Suppressor macrophage treated with lipopolysaccharide for 1 hour (primary cell): ENCODE data around the gene PTPRN2.
"Not testable (repeated sequence)": the region's sequence is repeated elsewhere in the genome, so short reads cannot be mapped to it uniquely, and the experiment has no call there.

ENCODE experiments used
- DNase-seq, 3 donors: peaks; one replicate each; pipeline ENCODE4 v3.0.0-alpha.2; 2020 to 2022

The PTPRN2 gene

DNA sequence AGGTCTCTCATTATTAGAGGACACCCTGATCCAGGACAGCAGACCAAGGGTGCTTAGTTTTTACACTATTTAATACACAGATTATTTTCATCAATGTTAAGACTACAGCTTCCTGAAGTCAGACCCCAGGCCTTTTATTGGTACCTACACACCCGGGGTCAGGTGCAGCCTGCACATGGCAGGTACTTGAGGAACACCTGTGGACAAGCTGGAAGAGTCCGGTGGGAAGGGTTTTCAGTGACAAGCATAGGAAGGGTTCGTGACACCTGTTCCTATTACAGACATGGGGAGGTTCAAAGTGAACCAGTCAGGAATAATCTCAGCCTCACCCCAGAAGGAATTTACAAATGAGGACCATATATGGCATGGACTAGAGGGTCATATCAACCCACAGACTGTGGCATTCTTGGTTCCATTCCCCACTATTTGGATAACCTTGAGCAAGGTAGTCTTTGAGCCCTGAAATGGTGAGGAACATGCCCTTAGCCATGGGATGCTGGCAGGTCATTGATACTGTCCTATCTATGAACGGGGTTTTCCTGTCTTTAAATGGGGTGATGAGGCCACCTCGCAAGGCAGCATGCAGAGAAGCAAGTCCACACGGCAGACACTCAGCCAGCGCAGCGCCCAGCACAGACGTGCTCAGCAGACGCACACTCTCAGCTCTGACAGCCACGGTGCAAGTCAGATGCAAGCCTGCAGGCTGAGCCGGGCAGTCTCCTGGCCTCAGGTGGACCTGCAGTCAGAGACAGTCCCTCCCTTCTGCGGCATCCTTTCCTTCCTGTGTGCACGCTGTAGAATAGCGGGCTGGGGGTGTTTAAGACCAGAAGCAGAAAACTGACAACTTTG is 624.9 kb downstream of the PTPRN2 start:
- DNase-seq: no peak

DNA sequence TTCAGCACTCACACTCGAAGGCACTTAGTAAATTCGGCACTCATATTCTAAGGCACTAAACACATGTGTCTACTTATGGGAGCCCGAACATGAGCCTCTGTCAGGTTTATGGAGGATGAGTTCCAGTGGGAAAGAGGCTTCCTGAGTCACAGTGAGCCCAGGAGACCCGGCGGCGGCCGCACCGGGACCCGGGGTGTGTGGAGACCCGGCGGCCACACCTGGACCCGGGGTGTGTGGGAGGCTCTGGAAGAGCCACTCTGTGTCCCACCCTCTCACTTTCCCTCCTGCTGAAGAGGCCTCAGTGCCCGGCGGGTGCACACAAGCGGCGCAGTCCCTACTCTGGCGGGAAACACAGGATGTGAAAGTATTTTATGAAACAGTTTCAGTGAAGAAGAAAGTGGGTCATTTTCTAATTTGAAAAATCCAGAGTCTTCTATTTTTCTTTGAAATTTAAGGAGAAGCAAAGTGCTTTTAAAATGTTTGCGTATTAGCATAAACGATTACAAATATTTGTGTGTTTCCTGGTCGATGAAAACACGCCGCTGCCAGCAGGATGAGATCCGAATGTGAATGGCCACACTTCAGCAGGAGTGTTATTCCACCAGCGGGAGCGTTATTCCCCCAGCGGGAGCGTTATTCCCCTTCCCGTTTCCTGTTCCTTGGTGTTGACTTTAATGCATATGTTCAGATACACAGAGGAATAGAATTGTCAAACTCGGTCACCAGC is 625.7 kb downstream of the PTPRN2 start:
- DNase-seq: no peak

DNA sequence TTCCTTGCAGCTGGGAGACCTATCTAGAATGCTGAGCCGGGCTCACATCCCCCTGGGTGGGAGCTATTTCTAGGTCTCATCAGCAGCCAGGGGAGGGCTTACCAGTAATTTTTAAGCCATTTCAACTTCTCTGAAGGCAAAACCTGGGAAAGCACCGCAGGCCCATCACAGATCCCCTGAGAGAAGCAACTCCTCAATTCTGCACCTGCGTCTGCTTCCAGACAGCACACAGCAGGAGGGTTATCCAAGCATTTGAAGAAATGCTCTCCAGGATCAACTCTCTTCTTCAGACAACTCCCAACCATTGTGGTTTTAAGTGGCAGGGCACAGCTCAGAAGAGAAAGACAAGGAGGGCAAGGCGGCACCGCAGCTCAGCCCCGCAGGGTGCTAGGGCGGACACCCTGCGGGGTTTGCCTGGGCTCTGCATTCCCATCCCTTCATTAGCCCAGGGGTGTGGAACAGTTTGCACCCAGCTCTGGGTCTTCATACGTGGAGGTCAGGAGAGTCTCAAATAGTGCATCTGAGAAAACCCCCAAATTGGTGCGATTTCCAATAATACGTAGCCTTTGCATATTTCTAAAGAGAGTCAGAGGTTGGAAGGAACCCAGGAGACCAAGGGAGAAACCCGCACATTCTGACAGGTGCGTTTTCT is 632.1 kb downstream of the PTPRN2 start:
- DNase-seq: no peak

DNA sequence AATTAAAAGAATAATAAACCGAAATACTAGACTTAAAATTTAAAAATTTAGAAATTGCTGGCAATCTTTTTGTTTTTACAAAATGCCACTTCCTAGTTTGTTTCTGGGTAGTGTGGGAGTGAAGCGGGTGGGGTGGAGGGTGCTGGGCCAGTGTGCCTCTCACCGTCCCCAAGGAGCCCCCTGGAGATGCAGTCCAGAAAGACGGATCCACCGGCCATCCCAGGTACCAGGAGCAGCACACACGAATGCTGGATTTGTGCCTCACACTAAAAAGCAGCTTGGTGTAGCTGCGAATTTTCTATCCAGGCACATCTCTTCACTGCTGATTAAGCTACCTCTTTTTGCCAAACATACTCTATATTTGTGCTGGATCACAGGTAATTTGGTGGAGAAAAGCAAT is 632.7 kb downstream of the PTPRN2 start:
- DNase-seq: no peak

DNA sequence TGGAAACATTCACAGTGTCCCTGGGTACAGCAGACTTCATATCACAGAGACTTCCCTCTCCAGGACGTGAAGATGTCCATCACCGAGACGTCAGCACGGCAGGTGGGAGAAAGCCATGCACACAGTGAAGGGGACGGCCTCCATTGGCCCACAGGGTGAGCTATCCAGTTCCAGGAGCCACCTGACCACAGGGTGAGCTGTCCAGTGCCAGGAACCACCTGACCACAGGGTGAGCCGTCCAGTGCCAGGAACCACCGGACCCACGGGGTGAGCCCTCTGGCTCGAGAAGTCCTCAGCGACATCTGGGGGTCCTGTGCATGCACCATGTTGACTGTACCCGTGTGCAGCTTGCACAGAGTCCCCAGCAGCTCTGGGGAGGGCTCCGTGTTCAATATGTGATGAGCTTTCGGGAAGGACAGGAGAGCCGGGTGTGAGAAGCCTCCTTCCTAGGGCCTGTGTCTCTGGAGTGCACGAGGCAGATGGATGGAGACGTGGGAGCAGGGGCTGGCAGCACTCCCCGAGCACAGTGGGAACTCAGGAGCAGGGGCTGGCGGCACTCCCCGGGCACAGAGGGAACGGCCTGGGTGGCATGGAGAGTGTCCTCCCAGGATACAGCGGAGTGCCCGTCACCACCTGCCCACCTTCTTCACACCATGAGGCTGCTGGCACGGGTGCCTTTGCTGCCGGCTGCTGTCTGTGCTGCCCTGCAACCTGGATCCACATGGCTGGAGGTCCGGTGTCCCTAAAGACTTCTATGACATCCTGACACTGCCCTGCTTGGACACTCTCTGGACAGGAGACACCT is 634.6 kb downstream of the PTPRN2 start:
- no peak for DNase-seq

DNA sequence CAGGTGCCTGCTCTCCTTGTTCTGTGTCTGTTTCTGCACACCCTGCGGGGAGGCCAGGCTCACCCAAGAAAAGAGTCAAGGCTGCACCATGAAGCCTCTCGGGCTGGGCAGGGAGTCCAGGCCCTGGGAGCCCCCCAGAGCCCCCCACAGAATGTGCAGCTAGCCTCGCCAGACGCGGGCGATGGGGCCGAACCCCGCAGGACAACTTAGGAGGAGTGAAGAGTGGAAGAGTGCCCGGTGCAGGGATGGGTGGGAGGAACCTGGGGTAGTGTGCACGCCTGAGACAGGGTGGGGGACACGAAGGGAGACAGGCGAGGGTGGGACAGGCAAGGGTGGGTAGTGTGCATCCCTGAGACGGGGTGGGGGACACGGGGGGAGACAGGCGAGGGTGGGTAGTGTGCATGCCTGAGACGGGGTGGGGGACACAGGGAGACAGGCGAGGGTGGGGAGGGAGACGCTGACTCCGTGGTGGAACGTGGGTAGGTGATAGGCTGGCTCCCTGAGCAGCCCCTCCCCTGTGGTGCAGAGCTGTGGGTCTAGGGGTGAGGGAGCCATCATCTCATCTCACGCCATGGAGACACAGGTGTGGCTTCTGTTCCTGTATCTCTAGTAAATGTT is 635.5 kb downstream of the PTPRN2 start:
- no peak for DNase-seq

DNA sequence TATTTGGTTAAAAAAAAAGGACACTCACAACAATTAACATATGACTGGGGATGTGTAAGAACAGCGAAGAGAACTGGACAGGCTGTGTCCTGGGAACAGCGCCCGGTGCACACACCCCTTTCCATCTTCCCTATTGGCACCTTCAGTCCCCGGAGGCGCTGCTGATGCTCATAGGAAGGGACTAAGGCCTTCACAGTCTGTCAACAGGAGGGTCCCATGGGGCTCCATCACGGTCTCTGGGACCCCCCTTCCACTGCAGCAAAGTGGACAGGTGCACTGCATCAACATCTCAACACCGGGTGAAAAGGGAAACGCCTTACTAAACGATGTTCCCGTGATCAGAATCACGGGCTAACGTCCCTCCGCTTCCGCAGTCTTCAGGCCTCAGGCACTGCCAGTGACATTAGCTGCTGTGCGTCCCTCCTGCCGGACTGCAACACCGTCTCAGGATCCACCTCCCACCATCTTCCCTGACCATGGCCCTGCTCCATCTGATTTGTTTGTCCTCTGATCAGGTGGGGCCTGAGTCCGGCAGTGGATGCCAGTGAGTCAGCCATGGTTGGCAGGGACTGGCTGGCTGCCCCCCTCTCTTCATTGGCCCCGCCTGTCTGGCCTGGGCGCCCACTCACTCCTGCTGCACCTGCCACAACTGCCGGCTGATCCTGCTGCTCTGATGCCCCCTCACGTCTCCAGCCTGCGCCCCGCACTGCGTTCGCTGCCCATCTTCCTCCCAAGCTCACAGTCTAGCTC is 636.1 kb downstream of the PTPRN2 start:
- no peak for DNase-seq

DNA sequence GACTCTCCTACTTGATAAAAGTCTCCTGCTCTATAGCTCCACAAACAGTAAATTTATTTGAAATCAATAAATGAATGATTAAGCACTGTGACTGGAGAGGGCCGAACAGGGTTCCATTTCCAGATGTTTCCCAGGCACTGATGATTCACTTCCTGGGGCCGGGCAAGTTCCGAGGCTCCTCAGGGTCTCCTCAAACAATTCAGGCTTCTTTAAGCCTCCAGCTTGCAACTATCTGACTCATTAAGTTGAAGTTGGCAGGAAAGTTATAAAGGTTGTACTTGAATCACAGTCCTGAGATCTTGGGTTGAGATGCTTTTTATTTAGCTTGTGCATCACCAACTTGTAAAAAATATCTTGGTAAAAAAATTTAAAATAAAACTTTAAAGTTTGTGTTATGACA is 637.9 kb downstream of the PTPRN2 start:
- no peak for DNase-seq

DNA sequence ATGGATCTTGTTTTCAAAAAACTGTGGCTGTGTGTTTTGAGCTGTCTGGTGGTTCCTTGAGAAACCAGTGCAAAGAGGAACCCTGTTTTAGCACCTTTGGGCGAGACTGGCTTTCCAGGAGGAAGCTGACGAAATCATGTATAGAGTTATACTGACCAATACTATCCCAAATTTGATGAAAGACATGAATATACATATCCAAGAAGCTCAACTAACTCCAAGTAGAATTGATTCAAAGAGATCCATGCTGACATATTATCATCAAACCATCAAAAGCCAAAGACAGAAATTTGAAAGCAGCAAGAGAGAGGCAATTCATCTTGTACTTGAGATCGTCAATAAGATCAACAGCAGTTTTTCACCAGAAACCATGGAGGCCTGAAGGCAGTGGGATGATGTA is 640.1 kb downstream of the PTPRN2 start:
- DNase-seq: no peak

DNA sequence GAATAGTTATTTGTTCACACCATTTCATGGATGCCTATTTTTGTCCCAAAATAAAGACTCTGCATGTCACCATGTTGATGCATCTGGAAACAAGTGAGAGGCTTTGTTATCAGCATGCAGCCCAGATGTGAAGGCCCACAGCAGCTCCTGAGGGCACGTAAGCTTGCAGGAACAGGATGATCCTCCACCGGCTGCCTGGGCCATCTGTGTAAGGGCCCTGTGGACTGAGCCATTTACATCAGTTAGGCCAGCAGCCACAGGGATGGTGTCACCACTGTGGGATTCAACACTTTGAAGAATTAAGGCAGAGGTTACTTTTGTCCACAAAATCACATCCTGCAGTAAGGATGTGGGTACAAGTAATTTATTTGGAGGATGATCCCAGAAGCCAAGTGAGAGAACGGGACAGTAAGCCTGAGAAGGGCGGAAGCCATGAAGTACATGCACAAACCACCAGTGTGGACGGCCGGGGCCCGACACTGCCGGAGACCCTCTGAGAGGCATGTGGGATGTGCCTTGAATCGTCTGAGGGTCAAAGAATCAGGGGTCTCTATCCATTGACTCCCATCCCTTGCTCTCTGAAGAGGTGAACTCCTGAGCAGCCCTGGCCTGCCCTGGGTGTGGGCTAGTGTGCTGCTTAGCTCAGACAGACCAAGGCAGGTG is 641.1 kb downstream of the PTPRN2 start:
- DNase-seq: no peak

DNA sequence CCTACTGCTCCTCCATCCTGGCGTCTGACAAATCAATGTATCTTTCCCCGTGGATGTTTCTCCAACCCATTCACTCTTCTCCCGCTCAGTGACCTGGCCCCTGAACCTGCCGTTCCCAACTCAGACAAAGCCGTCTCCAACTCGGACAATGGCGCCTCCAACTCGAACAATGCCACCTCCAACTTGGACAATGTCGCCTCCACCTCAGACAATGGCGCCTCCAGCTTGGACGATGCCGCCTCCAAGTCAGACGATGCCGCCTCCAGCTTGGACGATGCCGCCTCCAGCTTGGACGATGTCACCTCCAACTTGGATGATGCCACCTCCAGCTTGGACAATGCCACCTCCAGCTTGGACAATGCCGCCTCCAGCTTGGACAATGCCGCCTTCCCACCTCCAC is 642.2 kb downstream of the PTPRN2 start:
- DNase-seq: no peak

DNA sequence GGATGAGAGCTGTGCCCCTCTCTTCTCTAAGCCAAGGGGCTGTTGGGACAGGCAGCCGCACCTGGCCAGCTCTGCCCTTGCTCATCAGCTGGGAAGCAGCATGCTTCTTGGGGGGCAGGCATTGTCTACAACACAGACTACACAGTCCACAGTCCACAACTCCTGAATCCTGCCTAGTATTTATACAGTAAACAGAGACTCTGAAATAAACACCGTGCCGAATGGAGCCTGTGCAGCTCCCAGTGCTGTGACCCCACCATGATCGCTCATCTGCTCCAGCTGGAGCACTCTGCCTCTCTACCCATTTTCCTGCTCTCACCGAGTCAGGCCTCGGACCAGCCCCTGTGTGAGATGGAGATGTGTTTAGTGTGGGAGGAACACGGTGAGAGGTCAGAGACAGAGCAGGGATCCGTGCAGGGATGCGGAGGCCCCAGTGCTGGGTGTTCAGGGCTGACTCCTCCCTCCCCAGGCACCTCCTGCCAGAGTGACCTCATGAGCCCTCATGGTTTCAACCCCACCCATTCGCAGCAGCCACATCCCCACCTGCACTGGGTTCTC is 642.8 kb downstream of the PTPRN2 start:
- no peak for DNase-seq

DNA sequence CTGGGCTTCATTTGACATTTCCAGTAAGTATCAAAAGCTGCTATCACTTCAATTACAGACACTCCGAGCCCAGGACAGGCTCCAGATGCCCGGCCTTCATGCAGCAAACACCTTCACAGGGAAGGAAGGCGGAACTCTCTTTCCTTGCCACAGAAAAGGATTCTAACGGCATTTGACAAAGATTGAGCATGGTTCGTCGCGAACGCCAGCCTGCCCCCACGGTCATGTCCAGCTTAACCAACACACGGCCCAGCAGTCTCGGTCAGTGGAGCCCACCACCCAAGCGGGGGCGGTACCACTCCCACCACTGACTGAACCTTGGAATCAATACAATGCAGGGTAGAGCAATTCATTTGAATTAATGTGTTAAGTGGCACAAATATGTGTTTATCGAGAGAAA is 643.6 kb downstream of the PTPRN2 start:
- no peak for DNase-seq

DNA sequence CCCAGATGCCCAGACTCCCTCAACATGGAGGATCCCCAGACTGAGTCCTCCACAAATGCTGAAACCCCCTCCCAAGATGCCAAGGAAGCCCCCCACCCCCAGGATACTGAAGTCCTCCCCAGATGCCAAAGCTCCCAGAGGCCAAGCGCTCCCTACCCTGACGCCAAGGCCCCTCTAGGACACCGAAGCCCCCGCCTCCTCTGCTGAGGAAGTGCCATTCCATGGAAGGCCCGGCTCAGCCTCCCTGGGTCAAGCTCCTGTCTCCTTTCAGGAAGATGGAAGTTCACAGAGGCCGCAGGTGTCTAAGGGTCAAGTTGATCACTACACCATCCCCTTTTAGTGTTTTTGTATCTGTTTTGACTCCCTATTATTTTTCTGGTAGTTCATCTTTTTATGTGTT is 644.1 kb downstream of the PTPRN2 start:
- no peak for DNase-seq

DNA sequence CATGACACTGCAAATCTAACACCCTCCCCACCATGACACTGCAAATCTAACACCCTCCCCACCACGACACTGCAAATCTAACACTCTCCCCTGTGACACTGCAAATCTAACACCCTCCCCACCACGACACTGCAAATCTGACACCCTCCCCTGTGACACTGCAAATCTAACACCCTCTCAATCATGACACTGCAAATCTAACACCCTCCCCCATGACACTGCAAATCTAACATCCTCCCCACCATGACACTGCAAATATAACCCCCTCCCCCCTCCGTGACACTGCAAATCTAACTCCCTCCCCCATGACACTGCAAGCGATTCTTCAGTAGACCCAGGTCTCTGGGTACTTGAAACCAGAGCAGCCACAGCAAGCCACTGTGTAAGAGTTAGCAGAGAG is 646.4 kb downstream of the PTPRN2 start:
- no peak for DNase-seq

DNA sequence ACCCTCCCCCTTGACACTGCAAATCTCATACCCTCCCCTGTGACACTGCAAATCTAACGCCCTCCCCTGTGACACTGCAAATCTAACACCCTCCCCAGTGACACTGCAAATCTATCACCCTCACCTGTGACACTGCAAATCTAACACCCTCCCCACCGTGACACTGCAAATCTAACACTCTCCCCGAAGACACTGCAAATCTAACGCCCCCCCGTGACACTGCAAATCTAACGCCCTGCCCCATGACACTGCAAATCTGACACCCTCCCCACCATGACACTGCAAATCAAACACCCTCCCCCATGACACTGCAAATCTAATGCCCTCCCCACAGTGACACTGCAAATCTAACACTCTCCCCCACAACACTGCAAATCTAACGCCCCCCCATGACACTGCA is 647.1 kb downstream of the PTPRN2 start:
- DNase-seq: no peak

DNA sequence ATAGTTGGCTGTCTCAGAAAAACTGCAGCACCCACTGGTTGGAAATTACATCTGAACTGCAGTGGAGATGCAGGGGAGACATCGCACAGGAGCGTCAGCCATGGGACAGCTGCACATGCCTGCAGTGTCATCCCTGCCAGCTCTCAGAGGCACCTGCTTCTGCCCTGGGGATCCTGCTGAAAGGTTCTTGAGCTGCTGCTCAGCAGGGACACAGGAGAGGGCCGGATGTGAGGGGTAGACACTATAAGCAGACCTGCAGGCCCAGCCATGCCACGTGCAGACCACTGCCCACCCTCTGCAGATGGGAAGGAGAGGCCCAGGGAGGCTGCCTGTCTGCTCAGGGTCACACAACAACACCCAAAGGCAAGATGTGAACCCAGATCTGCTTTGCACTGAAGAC is 649.4 kb downstream of the PTPRN2 start:
- no peak for DNase-seq

DNA sequence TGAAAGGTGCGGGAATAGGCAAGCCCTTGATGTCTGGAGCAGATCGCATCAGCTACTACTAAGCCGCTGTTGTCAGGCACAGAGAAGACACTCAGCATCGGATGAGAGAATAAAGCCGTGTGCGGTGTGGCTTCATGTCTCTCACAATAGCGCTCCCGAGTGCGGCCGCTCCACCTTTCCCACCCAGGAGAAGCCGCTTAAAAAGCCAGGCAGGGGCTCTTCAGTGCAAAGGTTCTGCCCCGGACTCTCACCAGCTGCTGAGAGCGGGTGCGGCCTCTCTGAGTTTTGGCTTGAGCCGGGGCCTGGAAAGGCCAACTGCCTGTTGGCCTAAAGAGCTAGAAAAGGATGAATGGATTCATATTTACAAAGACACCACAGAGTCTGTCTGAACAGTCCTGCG is 650.2 kb downstream of the PTPRN2 start:
- no peak for DNase-seq

DNA sequence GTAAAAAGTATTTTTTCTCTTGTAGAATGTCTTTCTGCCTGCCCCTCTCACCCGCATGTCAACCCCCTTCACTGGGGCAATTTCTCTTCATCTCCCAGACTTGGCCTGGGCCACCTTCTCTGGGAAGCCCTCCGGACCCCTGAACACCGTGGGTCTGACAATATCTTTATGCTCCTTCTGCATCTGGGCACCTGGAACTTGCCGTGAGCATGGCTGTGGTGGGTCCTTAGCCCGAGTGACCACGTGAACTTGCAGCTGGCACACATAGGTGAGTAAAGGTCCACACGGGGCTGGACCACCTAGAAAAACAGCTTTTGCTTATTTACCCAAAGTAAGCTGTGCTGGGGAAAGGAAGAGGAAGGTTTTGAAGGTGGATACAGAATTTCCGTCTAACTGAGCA is 650.6 kb downstream of the PTPRN2 start:
- no peak for DNase-seq

DNA sequence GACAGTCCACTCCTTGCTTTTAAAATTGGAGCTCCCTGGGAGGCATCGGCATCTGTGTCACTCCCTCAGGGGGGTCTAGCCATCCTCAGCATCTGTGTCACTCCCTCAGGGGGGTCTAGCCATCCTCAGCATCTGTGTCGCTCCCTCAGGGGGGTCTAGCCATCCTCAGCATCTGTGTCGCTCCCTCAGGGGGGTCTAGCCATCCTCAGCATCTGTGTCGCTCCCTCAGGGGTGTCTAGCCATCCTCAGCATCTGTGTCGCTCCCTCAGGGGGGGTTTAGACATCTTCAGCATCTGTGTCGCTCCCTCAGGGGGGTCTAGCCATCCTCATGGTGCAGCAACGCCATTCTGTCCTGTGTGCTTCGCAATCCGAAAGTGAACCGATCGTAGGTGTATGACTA is 651.9 kb downstream of the PTPRN2 start:
- not testable (repeated sequence) for DNase-seq
